Erythroblast (primary cell): ENCODE measurements around the gene TFAP2A.

Source experiments
- GATA1 ChIP-seq: IDR thresholded peaks from 2 replicates; pipeline ENCODE4 v1.6.1; 2011; ENCODE audit warnings: low read depth, mild to moderate bottlenecking, control low read depth, low read length, moderate library complexity
- POLR2A ChIP-seq: IDR thresholded peaks from 2 replicates; pipeline ENCODE4 v1.6.1; 2011; ENCODE audit warnings: mild to moderate bottlenecking, low read length

- TF ChIP-seq POLR2A = no peak
- no peak for TF ChIP-seq GATA1
Observed at GRCh38 chr6:10449751-10450150, 34.9 kb upstream of the TFAP2A start.
